GM12891 (cell line): ENCODE results near the gene TTC9.

Source experiments
- POLR2A ChIP-seq: IDR thresholded peaks from 2 replicates; pipeline ENCODE4 v1.6.1; 2011; ENCODE audit warnings: low read depth, low read length, control low read depth
- POLR2AphosphoS5 ChIP-seq: IDR thresholded peaks from 2 replicates; pipeline ENCODE4 v1.6.1; 2011; ENCODE audit warnings: low read depth, low read length, control low read depth

GRCh38 chr14:70594461-70594860 is 47.3 kb upstream of the TTC9 start:
- TF ChIP-seq POLR2A (no peak), POLR2AphosphoS5 (no peak)
